MM.1S (cell line): ENCODE measurements around the gene TECTB.

Experiments used
- CTCF ChIP-seq: fragments of 300-600 bp; sonication (generic); IDR thresholded peaks from 2 replicates; pipeline ENCODE4 v1.5.1; 2016; ENCODE audit warnings: antibody characterized with exemption, low read length, mixed read lengths
- EZH2 ChIP-seq: fragments of 300-600 bp; sonication (generic); optimal IDR thresholded peaks from 2 replicates; pipeline ENCODE3; 2017; ENCODE audit warnings: low read depth, mild to moderate bottlenecking, antibody characterized with exemption, low read length, mixed read lengths
- EZH2phosphoT487 ChIP-seq: fragments of 300-600 bp; sonication (generic); IDR thresholded peaks from 2 replicates; pipeline ENCODE4 v1.6.1; 2018; ENCODE audit warnings: antibody characterized with exemption, low read length

DNA sequence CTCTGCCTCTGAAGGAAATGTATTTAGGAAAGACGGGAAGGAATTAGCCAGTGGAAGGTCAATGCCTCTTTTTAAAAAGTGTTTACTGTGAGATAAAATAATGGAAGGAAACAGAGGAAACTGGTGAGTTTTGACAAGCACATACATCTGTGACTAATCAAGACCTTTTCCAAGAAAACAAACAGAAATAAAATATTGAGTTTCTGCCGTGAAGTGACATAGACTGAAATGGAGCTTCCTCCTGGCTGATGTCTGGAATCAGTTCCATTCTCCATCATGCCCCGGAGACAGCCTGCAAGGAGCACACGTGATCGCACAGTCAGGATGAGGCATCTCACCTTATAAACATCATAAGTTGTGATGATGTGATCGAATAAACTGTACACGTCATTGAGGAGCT is 30.7 kb downstream of the TECTB start:
- TF ChIP-seq CTCF (no peak), EZH2 (no peak), EZH2phosphoT487 (no peak)
